Vagina (tissue), 2 donors: ENCODE results near the gene POP5.

ENCODE experiments used
- CTCF ChIP-seq, 3 experiments: fragments of 450-650 bp in 2 of 3; fragments of 200-600 bp in 1 of 3; sonication (generic) in 1 of 3; IDR thresholded peaks; one replicate each; pipeline ENCODE4 v1.5.1; 2017 to 2019; ENCODE audit warnings: antibody characterized with exemption in 3 of 3, mild to moderate bottlenecking in 2 of 3, moderate library complexity in 2 of 3
- POLR2A ChIP-seq, 2 donors: fragments of 450-650 bp; IDR thresholded peaks; one replicate each; pipeline ENCODE4 v1.6.1; 2017; ENCODE audit warnings: antibody characterized with exemption in 2 of 2, mild to moderate bottlenecking in 2 of 2, moderate library complexity in 2 of 2

GRCh38 chr12:120597861-120598260 is 16.7 kb upstream of the POP5 start:
- TF ChIP-seq CTCF (IDR thresholded peaks at IDR 0.05), result no peak
- no peak for TF ChIP-seq POLR2A (IDR thresholded peaks at IDR 0.05)
